ENCODE data around the gene PTPRR.

GRCh38 chr12:70759161-70759918 lies 161.2 kb downstream of the PTPRR start:
- TF ChIP-seq EP300 (IDR thresholded peaks at IDR 0.05; ENCODE audit: borderline replicate concordance in 1 of 2, control insufficient read depth in 1 of 2, low read depth in 2 of 2, low read length in 2 of 2) (no peak), PBX3 (IDR thresholded peaks at IDR 0.05; ENCODE audit: insufficient replicate concordance, low read depth, low read length) (no peak), KDM1A (IDR thresholded peaks at IDR 0.05; ENCODE audit: borderline replicate concordance) (no peak), CHD2 (IDR thresholded peaks at IDR 0.05; ENCODE audit: borderline replicate concordance, low read depth, low read length) (no peak), E2F4 (IDR thresholded peaks at IDR 0.05; ENCODE audit: low read depth, low read length) (no peak), RCOR1 (conservative IDR thresholded peaks at IDR 0.05; ENCODE audit: low read depth, low read length) (no peak)
